Heart right ventricle (tissue), 16 donors: ENCODE measurements around the gene SLC8A1. TPM values are rescaled to one million over a fixed set of nuclear protein-coding genes. Genes with fewer than 3 reads are reported as not detected.

Source experiments
- ATAC-seq, 8 donors: fragments of 200-7000 bp; cut with Tn5 transposase; one replicate each; pipeline ENCODE4 v1.9.1; 2020; ENCODE audit warnings: mild to moderate bottlenecking in 8 of 8, moderate library complexity in 8 of 8, moderate number of reproducible peaks in 1 of 8
- DNase-seq, 2 donors: peaks; one replicate each; pipeline ENCODE4 v3.0.0-alpha.2; 2020
- H3K27ac ChIP-seq, 10 donors: fragments of 200-600 bp; sonication (generic) in 2 of 10; one replicate each; pipeline versions ENCODE4 v1.5.0 to v1.8.0; 2020 to 2022; ENCODE audit warnings: mild to moderate bottlenecking in 3 of 10
- H3K27me3 ChIP-seq, 7 donors: fragments of 200-600 bp; one replicate each; pipeline ENCODE4 v1.8.0; 2021 to 2022; ENCODE audit warnings: mild to moderate bottlenecking in 2 of 7
- H3K36me3 ChIP-seq, 9 donors: fragments of 200-600 bp; sonication (generic) in 1 of 9; one replicate each; pipeline versions ENCODE4 v1.5.0 to v1.8.0; 2020 to 2022; ENCODE audit warnings: mild to moderate bottlenecking in 2 of 9
- H3K4me1 ChIP-seq, 9 donors: fragments of 200-600 bp; sonication (generic) in 1 of 9; one replicate each; pipeline versions ENCODE4 v1.5.0 to v1.8.0; 2020 to 2022; ENCODE audit warnings: mild to moderate bottlenecking in 4 of 9
- H3K4me3 ChIP-seq, 10 donors: fragments of 200-600 bp; sonication (generic) in 2 of 10; one replicate each; pipeline versions ENCODE4 v1.5.0 to v1.8.0; 2020 to 2022; ENCODE audit warnings: mild to moderate bottlenecking in 7 of 10, moderate library complexity in 2 of 10
- H3K9me3 ChIP-seq, 11 donors: fragments of 200-600 bp in 10 of 11; sonication (generic) in 2 of 11; one replicate each; pipeline versions ENCODE4 v1.5.0 to v1.8.0; 2013 to 2022; ENCODE audit warnings: mild to moderate bottlenecking in 2 of 11, control low read depth in 1 of 11, moderate library complexity in 1 of 11
- CTCF ChIP-seq, 9 donors: fragments of 200-600 bp; sonication (generic) in 2 of 9; IDR thresholded peaks; one replicate each; pipeline versions ENCODE4 v1.5.0 to v1.8.0; 2021 to 2022; ENCODE audit warnings: antibody characterized with exemption in 9 of 9, mild to moderate bottlenecking in 5 of 9, moderate library complexity in 1 of 9
- WGBS, 2 donors: extraction: QIAGEN DNeasy Blood & Tissue Kit; methylation state at CpG; one replicate each; pipeline ENCODE4 v1.1.7; 2013; ENCODE audit warnings: inconsistent platforms in 1 of 2; 5-methylcytosine and 5-hydroxymethylcytosine counted together
- intact Hi-C, 10 donors: fragments of 100-400 bp; cut with DNase I; formaldehyde crosslinking; loops; one replicate each; pipeline versions ENCODE4 v1.11.1 to v1.14.2; 2022
- polyA plus RNA-seq, 2 donors: library from polyadenylated mRNA; stranded (reverse); fragments of 200-250 nt; gene quantifications; one replicate each; pipeline ENCODE4 v1.2.3, GENCODE V29; 2013
- total RNA-seq, 10 donors: library from RNA; stranded (reverse); fragmentation: NEBNext Ultra II Directional in 3 of 10; extraction: Animal tissue kit (Norgen Biotek cat#: 25700) in 3 of 10; gene quantifications; one replicate each; pipeline versions ENCODE4 v1.2.1 to v1.2.4, GENCODE V29; 2021 to 2023
- donor health status: Arrhythmogenic right ventricular cardiomyopathy.
- donor health status: ischemic (EF 13 %, LVEDD 7.1; RV severe dilation, severe dysfunction).
- donor health status: healthy with polysubstance abuse.
- donor health status: DM: no; HTN: yes; CAD: no.
- donor health status: DM: no; HTN: no; CAD: no.
- donor health status: ischemic (EF 25% LVEDD 6.9; RV normal size, moderate dysfunction).
- donor health status: ischemic (EF 25% LVEDD 5.7; RV mildly dilated, moderate dysfunction).
- donor health status: healthy.
- donor health status: DM: yes; HTN: yes; CAD: no.
- donor health status: Ischemic cardiomyopathy.
- donor health status: ischemic (EF 35%, LVEDD 5.7; RV mildly dilated, moderate dysfunction).
- donor health status: nonischemic (EF 11% LVEDD 7.7; RV severe dilation, severe dysfunction).
- donor health status: DM: yes; HTN: yes; CAD: no.
- donor health status: PGD.
- donor health status: ischemic (EF 29% LVEDD 5.4; RV normal size, mild dysfunction).
- donor health status: nonischemic (EF 23%, LVEDD 6.1; RV moderate dilation, normal function).

Gene SLC8A1
- total and polyA plus RNA-seq, 12 donors, result 11.1 to 1,497 (median 1,067) TPM

DNA sequence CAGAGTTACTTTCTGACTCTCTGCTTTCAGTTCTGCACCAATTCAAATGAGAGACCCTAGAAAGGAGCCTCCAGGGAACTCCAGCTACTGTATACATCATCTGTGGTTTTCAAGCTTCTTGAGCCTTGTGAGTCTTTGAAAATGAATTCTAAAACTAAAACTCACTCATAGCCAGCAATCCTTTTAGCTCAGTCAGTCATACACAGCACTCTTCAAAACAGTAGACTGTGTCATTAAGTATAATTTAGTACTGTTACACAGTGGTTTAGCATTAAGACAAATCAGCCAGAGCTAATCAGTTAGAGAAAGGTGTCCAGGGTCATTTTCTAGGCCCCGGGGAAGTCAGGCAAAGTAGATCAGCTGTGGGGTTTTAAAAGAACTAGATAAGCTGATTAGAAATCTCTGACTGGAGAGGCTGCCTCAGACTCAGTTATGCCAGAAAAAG is 350.7 kb downstream of the SLC8A1 start:
- H3K36me3 ChIP-seq, result no peaks in the 10 kb centered on the region
- 0 to 23% methylated on average over 1 of the region's 1 CpG for WGBS, 2 donors
- peak in 2 of 8 donors; percentile 25 to 39 for ATAC-seq
- no peaks in the 10 kb centered on the region for H3K9me3 ChIP-seq
- H3K4me3 ChIP-seq, result no peak overlapping the region
- DNase-seq, result no peak
- no peaks in the 10 kb centered on the region for H3K27me3 ChIP-seq
- peak overlapping the region in 3 of 10 donors; percentile 12 to 41 (median 25) for H3K27ac ChIP-seq
- TF ChIP-seq CTCF (IDR thresholded peaks at IDR 0.05), result no peak
- peaks cover 0 to 51% (median 24%) of the 10 kb centered on the region in 9 donors for H3K4me1 ChIP-seq
- intact Hi-C loops, result loop anchor here in 1 of 10 donors (1.0 kb wide), 1 partner anchor 34 kb away; no protein-coding TSS in a partner anchor

- no peaks in the 10 kb centered on the region for H3K9me3 ChIP-seq
- ATAC-seq, result no peak
- TF ChIP-seq CTCF (IDR thresholded peaks at IDR 0.05), result no peak
- H3K36me3 ChIP-seq, result no peaks in the 10 kb centered on the region
- H3K27ac ChIP-seq, result peak overlapping the region in 2 of 10 donors; percentile 25 to 41
- H3K27me3 ChIP-seq, result no peaks in the 10 kb centered on the region
- H3K4me1 ChIP-seq, result peaks cover 0 to 54% (median 25%) of the 10 kb centered on the region in 9 donors
- intact Hi-C loops, result loop anchor here in 1 of 10 donors (1.0 kb wide), 1 partner anchor 35 kb away; no protein-coding TSS in a partner anchor
- DNase-seq, result no peak
- WGBS, 2 donors, result 81% methylated on average over 3 of the region's 3 CpGs
- H3K4me3 ChIP-seq, result no peak overlapping the region
Observed at GRCh38 chr2:40100676-40101075, 351.2 kb downstream of the SLC8A1 start.

DNA sequence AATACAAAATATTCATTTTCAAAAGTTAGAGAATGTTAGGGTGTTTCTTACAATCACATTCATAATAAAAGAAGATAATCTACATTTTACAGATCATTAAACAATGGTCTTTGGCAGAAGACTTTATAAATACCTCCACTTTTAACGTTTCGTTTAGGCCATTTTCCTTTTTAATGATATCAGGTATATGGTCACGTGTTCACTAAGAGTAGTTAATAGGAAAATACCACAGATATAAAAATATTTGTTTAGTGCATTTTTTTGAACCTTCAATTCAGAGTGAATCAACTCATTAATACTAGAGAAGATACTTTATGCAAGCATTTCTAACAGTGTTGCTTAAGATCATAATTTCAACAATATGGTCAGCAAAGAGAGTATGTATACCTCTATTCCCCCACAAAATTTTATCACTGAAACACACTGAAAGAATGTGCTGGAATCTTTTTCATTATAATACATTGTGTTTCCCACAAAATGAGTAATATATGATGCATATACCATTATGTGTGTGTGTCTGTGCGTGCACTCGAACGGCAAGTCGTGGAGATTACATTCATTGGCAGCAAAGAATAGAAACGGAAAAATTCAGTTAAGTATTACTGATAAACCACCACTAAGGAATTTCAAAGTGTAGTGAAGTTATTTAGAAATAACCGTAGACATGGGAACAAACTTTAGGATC is 353.0 kb downstream of the SLC8A1 start:
- peaks cover 0 to 57% (median 26%) of the 10 kb centered on the region in 9 donors for H3K4me1 ChIP-seq
- 64 to 69% methylated on average over 9 of the region's 9 CpGs for WGBS, 2 donors

More for the DNA sequence above, 353.0 kb downstream of the SLC8A1 start:
- no peak for ATAC-seq
- no peaks in the 10 kb centered on the region for H3K9me3 ChIP-seq
- DNase-seq, result no peak
- H3K36me3 ChIP-seq, result no peaks in the 10 kb centered on the region
- TF ChIP-seq CTCF (IDR thresholded peaks at IDR 0.05), result no peak
- intact Hi-C loops, result no loop called here
- H3K4me3 ChIP-seq, result no peak overlapping the region
- H3K27me3 ChIP-seq, result no peaks in the 10 kb centered on the region
- H3K27ac ChIP-seq, result no peak overlapping the region
